SK-N-SH (cell line): ENCODE measurements around the gene TMEM161B.

Experiments used
- POLR2AphosphoS5 ChIP-seq: IDR thresholded peaks from 2 replicates; pipeline ENCODE4 v1.6.1; 2012; ENCODE audit warnings: low read depth, low read length
- TF ChIP-seq, protein P1 (sequence below): fragments of 150-350 bp; IDR thresholded peaks from 2 replicates; pipeline ENCODE4 v1.6.1; 2016; ENCODE audit warnings: mild to moderate bottlenecking, low read depth, low read length

DNA sequence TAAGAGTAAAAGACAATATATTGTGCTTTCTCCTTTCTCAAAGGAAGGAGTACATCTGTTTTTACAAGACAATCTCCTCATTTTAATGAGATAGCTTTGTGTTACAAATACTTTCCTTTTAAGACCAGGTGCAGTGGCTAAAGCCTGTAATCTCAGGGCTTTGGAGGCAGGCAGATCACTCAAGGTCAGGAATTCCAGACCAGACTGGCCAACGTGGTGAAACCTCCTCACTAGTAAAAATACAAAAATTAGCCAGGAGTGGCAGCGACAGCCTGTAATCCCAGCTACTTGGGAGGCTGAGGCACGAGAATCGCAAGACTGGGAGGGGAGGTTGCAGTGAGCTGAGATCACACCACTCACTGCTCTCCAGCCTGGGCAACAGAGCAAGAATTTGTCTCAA is 11.8 kb downstream of the TMEM161B start:
- TF ChIP-seq, protein P1, sequence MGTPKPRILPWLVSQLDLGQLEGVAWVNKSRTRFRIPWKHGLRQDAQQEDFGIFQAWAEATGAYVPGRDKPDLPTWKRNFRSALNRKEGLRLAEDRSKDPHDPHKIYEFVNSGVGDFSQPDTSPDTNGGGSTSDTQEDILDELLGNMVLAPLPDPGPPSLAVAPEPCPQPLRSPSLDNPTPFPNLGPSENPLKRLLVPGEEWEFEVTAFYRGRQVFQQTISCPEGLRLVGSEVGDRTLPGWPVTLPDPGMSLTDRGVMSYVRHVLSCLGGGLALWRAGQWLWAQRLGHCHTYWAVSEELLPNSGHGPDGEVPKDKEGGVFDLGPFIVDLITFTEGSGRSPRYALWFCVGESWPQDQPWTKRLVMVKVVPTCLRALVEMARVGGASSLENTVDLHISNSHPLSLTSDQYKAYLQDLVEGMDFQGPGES = no peak
- no peak for TF ChIP-seq POLR2AphosphoS5
